HS-27A (cell line): ENCODE data around the gene CAMK2D.
A peak's percentile ranks its signal among the peaks of the same experiment; 100 is the strongest.
"Not testable (repeated sequence)": the region's sequence is repeated elsewhere in the genome, so short reads cannot be mapped to it uniquely, and the experiment has no call there.

Experiments
- DNase-seq: peaks from one replicate; pipeline ENCODE4 v3.0.0-alpha.2; 2012; ENCODE audit warnings: low read depth, missing footprints

The CAMK2D gene

GRCh38 chr4:113761620-113762185, at the start of gene CAMK2D:
TSS of gene CAMK2D (minus strand) at chr4:113761738. CDS start at chr4:113761068, 670 bp downstream.
- DNase-seq = peak; percentile 87

- no peak for DNase-seq
Measured at GRCh38 chr4:113810906-113811305, 49.4 kb upstream of the CAMK2D start.

- DNase-seq = no peak
Measured at GRCh38 chr4:113809311-113809710, 47.8 kb upstream of the CAMK2D start.

- DNase-seq = no peak
Measured at GRCh38 chr4:113806850-113807249, 45.3 kb upstream of the CAMK2D start.

GRCh38 chr4:113801882-113802281, 40.3 kb upstream of the CAMK2D start:
- DNase-seq = no peak

- DNase-seq = not testable (repeated sequence)
Measured at GRCh38 chr4:113796381-113796780, 34.8 kb upstream of the CAMK2D start.

GRCh38 chr4:113790478-113790877, 28.9 kb upstream of the CAMK2D start:
- no peak for DNase-seq

- no peak for DNase-seq
Measured at GRCh38 chr4:113788888-113789287, 27.4 kb upstream of the CAMK2D start.

- DNase-seq = no peak
Measured at GRCh38 chr4:113785781-113786180, 24.2 kb upstream of the CAMK2D start.

- peak; percentile 88 for DNase-seq
Measured at GRCh38 chr4:113784497-113785250, 23.1 kb upstream of the CAMK2D start.

GRCh38 chr4:113783701-113784100, 22.2 kb upstream of the CAMK2D start:
- no peak for DNase-seq

GRCh38 chr4:113783289-113783688, 21.8 kb upstream of the CAMK2D start:
- no peak for DNase-seq

GRCh38 chr4:113781439-113782040, 20.0 kb upstream of the CAMK2D start:
- DNase-seq = no peak

- DNase-seq = no peak
Measured at GRCh38 chr4:113776679-113777078, 15.1 kb upstream of the CAMK2D start.

- DNase-seq = no peak
Measured at GRCh38 chr4:113776016-113776415, 14.5 kb upstream of the CAMK2D start.

- no peak for DNase-seq
Measured at GRCh38 chr4:113773756-113774155, 12.2 kb upstream of the CAMK2D start.

GRCh38 chr4:113773014-113773413, 11.5 kb upstream of the CAMK2D start:
- DNase-seq = no peak

GRCh38 chr4:113772319-113772718, 10.8 kb upstream of the CAMK2D start:
- DNase-seq = no peak

- DNase-seq = no peak
Measured at GRCh38 chr4:113769744-113770143, 8.2 kb upstream of the CAMK2D start.

- DNase-seq = no peak
Measured at GRCh38 chr4:113768952-113769351, 7.4 kb upstream of the CAMK2D start.

GRCh38 chr4:113766882-113767281, 5.3 kb upstream of the CAMK2D start:
- no peak for DNase-seq

- no peak for DNase-seq
Measured at GRCh38 chr4:113764720-113765264, 3.3 kb upstream of the CAMK2D start.

- not testable (repeated sequence) for DNase-seq
Measured at GRCh38 chr4:113763923-113764322, 2.4 kb upstream of the CAMK2D start.
